Measurements from ENCODE around the gene SERP1.

Gene SERP1

DNA sequence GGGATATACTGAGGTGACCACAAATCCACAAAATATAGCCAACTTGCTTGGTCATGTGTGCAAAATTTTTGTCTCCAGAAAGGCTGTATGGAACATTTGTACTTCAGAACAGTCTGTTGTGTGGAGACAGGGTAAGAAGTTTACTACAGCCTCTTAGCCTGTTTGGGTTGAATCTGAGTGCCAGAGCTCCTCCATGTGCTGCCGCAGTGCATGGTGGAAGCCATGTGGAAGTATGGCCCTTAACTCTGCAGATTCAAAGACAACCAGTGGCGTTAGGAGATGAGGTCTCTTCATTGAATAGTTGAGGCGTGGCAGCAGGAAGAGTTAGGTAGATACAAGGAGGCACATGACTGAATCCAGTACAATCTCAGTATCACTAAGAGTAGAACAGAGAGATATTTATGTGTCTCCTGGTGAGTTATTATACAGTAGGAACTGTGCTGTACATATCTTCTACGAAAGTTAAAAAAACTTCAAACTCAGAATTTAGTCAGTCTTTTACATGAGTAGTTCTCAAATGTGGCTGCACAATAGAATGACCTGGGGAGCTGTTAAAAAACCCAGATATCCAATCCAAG, 9.7 kb upstream of the SERP1 start:
- POLR2A ChIA-PET (ENCODE audit: low non-redundant PET), result no interaction called here
- DNase-seq (ENCODE audit: low spot score), result no peak
- TF ChIP-seq, protein P1, sequence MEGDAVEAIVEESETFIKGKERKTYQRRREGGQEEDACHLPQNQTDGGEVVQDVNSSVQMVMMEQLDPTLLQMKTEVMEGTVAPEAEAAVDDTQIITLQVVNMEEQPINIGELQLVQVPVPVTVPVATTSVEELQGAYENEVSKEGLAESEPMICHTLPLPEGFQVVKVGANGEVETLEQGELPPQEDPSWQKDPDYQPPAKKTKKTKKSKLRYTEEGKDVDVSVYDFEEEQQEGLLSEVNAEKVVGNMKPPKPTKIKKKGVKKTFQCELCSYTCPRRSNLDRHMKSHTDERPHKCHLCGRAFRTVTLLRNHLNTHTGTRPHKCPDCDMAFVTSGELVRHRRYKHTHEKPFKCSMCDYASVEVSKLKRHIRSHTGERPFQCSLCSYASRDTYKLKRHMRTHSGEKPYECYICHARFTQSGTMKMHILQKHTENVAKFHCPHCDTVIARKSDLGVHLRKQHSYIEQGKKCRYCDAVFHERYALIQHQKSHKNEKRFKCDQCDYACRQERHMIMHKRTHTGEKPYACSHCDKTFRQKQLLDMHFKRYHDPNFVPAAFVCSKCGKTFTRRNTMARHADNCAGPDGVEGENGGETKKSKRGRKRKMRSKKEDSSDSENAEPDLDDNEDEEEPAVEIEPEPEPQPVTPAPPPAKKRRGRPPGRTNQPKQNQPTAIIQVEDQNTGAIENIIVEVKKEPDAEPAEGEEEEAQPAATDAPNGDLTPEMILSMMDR (conservative IDR thresholded peaks at IDR 0.05; ENCODE audit: low read depth), result no peak
- H3K27ac ChIP-seq, result no peak overlapping the region
- CTCF ChIA-PET, result interaction anchor here (0.8 kb wide), 1 partner anchor 146 kb away, joined by 3 read pairs; no protein-coding TSS in a partner anchor

DNA sequence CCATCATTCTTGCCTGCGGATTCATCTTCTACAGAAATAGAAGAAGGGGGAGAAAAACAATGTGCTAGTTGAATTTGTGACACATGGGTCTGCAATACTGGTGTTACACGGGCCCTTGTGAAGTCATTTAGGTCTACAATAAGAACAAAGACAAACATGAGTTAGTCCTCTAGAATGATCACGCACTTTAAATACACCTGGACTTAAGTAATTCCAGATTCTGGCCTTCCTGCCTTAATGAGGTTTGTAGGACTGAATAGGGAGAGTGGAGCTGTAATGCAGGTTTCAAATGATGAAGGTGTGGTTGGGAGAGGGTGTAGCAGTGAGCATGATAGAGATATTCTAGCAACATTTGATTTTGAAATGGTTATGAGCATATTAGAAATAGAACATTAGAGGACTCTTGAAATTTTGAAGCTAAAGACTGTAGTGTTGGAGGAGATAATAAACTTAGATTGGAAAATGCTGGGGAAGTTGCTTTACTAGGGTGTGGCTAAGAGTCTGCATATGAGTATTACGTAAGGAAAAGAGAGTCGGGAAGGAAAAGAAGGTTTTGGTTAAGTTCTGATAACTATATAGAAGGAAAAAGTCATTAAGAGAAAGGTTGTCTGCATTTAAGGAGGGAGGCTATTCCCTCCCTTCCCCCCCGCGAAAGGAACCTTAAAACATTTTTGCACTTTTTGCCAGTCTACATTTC, 897 bp upstream of the SERP1 start:
- POLR2A ChIA-PET (ENCODE audit: low non-redundant PET), result interaction anchor here (1.2 kb wide), 1 partner anchor 10 kb away, joined by 4 read pairs; no protein-coding TSS in a partner anchor
- DNase-seq (ENCODE audit: low spot score), result peak; percentile 8

DNA sequence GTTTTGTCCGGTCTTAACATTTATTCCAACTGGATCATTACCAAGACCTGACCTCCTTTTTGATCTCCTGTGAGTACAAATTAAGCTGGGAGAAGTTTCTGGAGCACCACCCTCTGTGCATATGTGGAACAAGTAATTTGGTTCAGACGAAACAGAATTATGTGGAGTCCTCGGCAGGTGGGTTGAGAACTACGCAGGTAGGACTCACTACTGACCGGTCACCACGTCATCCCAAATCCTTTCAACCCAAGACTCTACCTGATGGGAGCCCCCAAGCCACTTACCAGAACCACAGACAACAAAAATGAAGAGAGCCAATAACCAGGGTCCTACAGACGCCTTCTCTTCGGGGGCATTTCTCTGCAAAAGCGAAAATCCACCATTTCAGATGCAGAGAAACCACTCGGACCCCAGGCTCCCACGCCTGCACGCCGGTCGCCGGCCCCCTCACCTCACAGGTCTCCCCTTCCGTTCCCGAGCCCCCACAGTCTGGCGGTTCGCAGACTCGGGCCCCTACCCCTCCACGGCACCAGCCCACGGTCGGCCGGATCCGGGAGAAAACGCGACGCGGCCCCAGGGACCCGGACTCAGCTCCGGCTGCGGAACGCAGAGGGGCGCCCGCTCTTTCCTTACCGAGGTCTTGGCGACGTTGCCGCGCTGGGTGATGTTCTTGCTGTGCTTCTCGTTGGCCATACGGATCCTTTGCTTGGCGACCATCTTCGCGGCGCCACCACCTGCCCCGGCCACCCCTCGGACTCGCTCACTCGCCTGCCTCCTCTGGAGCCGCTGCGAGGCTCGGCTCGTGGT, 674 bp downstream of the SERP1 start:
- ChIA-PET CTCF (interaction anchor here (0.7 to 1.4 kb wide), 3 partner anchors 25 to 234 kb away, joined by 3 read pairs; partner anchors contain the start of gene SELENOT), POLR2A (ENCODE audit: low non-redundant PET) (interaction anchor here (0.7 to 1.2 kb wide), 2 partner anchors 8 to 49 kb away, joined by 3 to 4 read pairs; no protein-coding TSS in a partner anchor)
- DNase-seq (ENCODE audit: low spot score), result peak; percentile 21
- TF ChIP-seq, protein P1 (conservative IDR thresholded peaks at IDR 0.05; ENCODE audit: low read depth), result no peak
- H3K27ac ChIP-seq, result peak overlapping the region; percentile 94

More for the DNA sequence above, 897 bp upstream of the SERP1 start:
- CTCF ChIA-PET, result interaction anchor here (0.6 kb wide), 1 partner anchor 235 kb away, joined by 3 read pairs; no protein-coding TSS in a partner anchor
- TF ChIP-seq, protein P1 (conservative IDR thresholded peaks at IDR 0.05; ENCODE audit: low read depth), result no peak
- H3K27ac ChIP-seq, result peak overlapping the region; percentile 94

DNA sequence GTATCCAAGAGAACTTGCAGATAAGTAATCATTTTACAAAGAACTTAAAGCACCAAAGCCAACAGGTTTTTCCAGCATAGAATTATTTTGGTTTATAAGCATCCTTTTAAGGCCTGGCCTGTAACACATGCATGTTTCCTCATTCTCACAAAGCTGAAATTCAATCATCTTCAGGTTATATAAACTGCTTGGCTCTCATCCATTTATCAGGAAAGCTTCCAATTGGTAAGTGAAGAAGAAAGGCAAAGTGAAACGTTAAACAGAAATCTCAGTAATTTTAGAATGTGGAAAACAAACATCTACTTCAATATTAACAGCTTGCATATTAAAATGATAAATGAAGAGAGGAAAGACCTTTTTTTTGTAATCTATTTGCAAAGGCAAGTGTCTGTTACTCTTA, 1.6 kb downstream of the SERP1 start:
- H3K27ac ChIP-seq, result no peak overlapping the region
- ChIA-PET CTCF (interaction anchor here (0.6 to 1.4 kb wide), 4 partner anchors 32 to 307 kb away, joined by 3 to 9 read pairs (median 4); partner anchors contain the start of gene SELENOT), POLR2A (ENCODE audit: low non-redundant PET) (no interaction called here)
- DNase-seq (ENCODE audit: low spot score), result no peak
- TF ChIP-seq, protein P1 (conservative IDR thresholded peaks at IDR 0.05; ENCODE audit: low read depth), result no peak

DNA sequence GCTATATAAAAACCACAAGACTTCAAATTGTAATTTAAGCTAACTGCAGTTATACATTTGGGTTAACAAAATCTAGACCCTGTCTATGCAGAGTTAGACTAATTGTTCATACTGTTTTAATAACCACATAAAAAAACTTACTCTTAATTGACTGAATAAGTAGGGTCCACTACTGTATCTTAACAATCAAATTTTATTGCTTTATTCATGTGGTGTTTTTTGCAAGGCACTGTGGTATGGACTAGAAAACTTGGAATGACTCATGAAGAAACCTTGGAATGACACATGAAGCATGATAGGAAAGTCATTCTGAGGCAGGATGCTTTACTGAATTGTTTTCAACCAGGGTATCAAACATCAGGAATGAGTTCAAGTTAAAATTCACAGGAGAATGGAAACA, 2.3 kb downstream of the SERP1 start:
- peak; percentile 24 for DNase-seq (ENCODE audit: low spot score)
- ChIA-PET POLR2A (ENCODE audit: low non-redundant PET) (no interaction called here), CTCF (interaction anchor here (0.7 to 1.4 kb wide), 2 partner anchors 59 to 306 kb away, joined by 3 read pairs; partner anchors contain the start of gene SELENOT)
- no peak overlapping the region for H3K27ac ChIP-seq
- TF ChIP-seq, protein P1 (conservative IDR thresholded peaks at IDR 0.05; ENCODE audit: low read depth), result no peak

DNA sequence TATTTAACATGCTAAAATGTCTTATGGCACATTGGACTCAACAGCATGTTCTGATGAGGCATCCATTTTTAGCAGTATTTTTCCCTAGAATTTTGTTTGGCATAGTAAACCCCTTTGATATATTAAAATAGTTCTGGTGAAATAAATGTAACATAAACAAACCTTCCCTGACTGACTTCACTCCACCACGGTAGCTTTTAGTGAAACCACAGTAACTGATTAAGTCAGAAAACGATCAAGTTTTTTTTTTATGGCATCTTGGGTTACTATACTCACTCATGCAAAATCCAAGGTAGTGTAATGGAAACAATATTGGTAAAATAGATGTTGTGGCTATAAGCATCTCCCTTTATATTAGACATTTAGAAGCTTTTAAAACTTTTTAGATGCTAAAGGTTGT, 2.8 kb downstream of the SERP1 start:
- CTCF ChIA-PET, result no interaction called here
- DNase-seq (ENCODE audit: low spot score), result no peak
- no peak overlapping the region for H3K27ac ChIP-seq
- POLR2A ChIA-PET (ENCODE audit: low non-redundant PET), result no interaction called here
- TF ChIP-seq, protein P1 (conservative IDR thresholded peaks at IDR 0.05; ENCODE audit: low read depth), result no peak

All from RWPE1 (cell line).